NCI-H526 treated with DMSO at 0.1 percent for 48 hours (cell line): ENCODE measurements around the gene LRRC8C.

Experiments
- DNase-seq: peaks from one replicate; lab custom pipeline; 2025; lab: John Stamatoyannopoulos, UW

The LRRC8C gene

DNA sequence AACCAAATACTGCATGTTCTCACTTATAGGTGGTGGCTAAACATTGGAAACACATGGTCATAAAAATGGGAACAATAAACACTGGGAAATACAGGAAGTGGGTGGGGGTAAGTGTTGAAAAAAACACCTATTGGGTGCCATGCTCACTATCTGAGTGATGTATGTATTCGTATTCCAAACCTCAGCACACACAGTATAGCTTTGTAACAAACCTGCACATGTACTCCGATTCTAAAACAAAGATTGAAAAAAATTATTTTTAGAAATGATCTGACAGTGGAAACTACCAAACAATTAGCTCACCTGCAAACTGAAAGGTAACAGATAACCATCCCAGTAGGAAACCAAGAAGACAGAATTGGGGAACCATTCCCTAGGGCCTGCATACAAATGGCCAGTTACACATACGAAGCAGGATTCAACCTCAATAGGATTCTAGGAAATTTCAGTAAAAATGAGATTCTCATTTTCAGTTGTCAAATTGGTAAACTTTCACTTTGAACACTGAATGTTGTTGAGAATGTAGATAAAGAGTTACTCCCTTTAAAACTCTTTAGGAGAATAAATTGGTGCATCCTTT, 99.8 kb downstream of the LRRC8C start:
- DNase-seq, result no peak

DNA sequence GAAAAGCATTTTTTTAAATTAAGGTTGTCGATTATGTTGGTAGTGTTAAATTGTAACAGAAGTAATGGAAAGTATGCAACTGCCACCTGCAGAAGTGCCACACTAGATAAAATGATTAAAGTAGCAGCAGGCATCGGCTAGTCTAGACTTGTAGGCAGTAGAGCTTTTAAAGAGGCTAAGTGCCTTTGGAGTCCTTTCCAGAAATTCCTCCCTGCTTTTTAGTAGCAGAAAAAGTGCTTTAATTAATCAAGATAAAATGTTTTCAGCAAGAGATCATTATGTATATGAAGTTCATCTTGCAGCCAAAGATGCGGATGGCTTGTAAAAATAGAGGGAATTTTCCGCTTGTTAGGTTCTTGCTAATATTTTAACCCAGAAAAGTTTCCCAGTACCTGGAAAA, 100.8 kb downstream of the LRRC8C start:
- no peak for DNase-seq

DNA sequence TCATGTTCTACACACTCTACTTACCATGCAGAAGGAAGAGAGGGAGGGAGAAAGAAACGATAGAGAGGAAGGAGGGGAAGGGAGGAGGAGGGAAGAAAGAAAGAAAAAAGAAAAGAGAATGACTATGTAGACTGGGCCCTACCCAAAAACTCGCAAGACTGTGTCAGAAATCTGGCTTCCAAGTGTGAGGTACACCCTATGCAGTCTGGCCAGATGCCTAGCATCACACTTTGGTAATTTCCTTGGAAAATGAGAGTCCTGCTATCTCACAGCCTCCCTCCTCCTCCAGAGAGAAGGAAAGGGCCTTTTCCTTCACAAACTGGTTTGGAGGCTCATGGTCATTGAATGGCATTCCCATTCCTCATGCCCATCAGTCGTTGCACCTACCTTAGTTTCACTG, 101.5 kb downstream of the LRRC8C start:
- DNase-seq, result no peak

DNA sequence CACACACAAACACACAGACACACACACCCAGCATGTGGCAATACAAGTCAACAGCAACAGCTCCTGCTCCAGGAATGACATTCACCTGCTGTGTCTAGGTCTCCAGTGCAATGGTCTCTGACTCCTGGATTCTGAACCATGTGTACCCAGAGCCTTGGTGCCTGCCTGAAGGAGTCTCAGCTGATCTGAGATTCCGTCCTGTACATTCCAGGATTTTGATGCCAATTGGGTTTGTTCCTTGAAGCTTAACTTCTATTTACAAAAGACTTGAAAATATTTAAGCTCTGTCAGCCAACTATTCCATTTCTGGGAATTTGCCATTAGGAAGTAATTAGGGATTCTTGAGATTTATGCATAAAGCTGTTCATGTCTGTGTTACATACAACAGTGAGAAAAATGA, 102.6 kb downstream of the LRRC8C start:
- no peak for DNase-seq

DNA sequence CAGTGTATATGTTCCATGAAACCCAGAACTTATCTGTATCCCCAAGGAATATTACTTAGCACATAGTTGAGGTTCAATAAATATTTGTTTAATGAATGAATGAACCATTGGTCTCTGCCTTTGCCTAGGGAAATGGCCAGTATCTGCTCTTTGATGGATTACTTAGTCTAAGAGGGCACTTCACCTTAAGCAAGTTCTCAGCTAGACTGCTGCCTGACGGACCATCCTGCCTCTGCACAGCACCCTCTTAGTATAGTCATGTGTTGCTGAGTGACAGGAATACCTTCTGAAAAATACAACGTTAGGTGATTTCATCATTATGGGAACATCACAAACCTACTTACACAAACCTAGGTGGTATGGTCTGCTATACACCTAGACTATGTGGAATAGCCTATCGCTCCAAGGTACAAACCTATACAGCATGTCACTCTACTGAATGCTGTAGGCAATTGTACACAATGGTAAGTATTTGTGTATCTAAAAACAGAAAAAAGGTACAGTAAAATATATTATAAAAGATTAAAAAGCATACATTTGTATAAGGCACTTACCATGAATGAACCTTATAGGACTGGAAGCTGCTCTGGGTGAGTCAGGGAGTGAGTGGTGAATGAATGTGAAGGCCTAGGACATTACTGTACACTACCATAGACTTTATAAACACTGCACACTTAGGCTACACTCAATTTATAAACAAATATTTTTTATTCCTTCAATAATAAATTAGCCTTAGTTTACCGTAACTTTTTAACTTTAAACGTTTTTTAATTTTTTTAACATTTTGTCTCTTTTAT, 104.2 kb downstream of the LRRC8C start:
- no peak for DNase-seq

DNA sequence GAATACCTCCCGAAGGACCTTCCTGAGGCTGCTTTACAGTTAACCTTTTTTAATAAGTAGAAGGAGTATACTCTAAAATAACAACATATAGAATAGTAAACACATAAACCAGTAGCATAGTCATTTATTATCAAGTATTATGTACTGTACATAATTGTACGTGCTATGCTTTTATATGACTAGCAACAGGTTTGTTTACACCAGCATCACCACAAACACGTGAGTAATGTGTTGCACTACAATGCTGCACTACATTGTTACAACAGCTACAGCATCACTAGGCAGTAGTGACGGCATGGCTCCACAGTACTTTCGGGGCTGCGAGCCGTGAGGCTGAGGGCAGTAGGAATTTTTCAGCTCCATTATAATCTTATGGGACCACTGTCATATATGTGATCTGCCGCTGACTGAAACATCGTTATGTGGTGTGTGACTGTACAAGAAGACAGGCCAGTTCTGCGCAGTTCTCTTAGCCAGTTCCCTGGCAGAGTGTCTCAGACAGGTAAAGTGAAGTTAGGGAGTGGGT, 105.1 kb downstream of the LRRC8C start:
- no peak for DNase-seq

DNA sequence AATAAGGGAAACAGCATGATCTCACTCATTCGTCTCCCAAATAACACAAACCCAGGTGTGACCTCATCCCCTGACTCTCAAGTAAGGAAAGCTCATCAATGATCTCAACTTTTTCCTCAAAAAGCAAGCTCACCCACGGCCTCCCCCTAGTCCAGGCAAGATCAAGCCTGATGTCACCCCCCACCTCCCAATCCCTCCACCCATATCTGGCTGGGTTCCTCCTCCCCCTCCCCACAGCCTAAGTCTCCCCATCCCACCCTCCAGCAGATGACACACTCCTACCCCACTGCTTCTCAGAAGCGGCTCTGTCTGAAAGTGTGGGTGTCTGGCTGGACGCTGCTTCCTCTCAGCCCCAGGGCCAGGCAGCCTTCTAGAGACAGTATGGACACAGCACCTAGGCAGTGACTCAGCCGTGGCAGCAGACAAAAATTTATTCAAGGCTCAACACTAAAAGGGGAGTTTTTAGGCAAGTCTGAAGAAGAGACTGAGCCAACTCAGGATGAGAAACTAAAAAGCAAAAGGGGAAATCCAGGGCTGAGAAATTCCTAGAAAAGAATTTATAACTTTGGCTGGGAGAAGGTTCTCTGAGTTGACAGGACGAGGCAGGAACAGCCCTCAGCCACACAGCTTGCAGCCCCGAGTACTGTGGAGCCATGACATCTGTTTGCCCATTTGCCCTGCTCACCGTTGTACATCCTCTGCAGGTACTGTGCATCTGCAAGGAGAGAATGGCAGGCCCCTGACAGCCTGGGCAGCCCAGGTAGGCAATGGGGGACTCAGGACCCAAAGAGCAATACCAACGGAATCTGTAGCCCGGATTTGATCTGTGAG, 106.3 kb downstream of the LRRC8C start:
- DNase-seq, result no peak

DNA sequence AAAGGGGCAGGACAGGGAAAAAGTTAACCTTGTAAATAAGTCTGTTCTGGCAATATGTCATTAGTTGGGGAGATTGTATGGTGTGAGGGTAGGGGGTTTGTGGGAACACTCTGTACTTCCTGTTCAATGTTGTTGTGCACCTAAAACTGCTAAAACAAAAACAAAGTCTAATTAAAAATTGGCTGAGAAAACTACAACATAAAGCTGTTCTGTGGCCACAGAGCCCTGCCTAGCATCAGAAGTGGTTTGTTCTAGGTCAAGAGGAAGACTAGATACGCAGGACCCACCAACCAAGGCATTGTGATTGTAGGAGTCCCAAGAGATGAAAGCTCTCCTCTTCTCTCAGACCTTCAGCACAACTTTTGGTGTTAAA, 106.9 kb downstream of the LRRC8C start:
- DNase-seq, result no peak

DNA sequence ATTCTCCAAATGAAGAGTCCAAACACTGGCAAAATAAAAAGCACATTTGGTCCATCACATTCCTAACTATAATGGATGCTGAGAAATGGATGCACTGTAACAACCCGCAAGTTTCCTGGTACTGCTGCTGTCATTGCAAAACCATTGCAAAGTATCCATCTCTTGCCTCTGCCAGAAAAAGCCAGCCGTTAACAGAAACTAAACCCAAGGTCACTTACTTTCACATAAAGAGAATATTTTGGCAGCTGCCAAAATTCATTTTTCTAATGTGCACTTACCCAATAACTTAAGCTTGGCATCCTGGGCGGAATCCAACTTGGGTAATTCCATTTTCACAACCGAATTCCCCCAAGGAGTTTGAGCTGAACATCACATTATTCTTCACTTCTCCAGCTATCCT, 110.9 kb downstream of the LRRC8C start:
- DNase-seq, result no peak

DNA sequence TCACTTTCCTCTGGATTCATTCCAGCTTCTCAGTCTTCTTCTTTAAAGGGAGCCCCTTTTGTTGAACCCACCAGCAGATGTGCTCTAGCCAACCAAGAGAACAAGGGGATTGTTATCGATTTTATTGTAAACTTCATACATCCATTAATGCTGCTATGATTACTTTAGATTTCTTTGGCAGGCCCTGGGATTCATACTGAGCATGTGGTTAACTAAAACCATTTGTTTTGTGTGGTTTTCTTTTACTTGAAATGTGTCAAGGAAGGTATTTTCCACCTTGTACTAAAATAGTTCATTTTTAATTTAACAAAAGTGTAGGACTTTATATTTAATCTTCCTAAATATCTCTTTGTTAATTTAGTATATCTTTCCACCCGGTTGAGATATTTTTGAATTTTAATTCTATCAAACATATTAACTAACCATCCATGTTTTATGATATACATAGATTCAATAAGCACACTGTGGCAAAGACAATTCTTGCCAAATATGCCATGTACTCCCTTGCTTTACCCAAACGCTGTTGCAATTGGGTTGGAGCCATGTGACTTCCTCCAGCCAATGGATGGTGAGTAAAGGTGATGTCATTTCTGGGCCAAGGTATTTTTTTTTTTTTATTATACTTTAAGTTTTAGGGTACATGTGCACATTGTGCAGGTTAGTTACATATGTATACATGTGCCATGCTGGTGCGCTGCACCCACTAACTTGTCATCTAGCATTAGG, 113.7 kb downstream of the LRRC8C start:
- no peak for DNase-seq

DNA sequence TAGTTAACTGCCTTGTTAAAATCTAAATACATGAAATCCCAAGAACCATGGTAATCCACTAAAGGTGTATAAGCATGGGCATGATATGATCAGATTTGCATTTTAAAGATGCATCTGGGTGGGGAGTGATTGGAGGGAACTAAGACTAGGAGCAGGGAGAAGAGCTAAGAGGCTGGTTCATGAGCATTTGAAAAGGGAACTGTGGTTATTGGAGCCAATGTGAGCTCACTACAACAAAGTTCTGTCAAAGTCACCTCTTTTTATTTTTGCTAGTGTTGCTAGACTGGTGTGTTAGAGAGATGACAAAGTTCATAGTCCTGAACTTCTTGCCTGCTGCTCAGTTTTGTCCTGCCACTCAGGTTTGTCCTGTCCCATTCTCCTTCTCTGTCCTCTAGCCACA, 120.8 kb downstream of the LRRC8C start:
- DNase-seq, result no peak

DNA sequence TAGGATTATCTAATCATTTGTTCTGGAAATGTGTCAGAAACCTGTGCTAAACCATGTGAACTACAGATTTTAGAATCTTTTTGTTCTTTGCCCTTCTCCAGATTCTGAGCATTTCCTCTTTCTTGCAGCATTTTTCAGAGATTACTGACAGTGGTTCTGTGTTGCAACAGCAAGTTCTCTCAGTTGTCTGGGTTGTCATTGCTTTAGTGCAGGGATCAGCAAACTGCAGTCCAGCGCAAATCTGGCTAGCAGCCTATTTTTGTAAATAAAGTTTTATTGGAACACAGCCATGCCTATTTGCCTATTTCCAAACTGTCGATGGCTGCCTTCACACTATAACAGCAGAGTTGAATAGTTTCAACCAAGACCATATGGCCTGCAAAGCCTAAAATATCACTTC, 121.6 kb downstream of the LRRC8C start:
- DNase-seq, result no peak

DNA sequence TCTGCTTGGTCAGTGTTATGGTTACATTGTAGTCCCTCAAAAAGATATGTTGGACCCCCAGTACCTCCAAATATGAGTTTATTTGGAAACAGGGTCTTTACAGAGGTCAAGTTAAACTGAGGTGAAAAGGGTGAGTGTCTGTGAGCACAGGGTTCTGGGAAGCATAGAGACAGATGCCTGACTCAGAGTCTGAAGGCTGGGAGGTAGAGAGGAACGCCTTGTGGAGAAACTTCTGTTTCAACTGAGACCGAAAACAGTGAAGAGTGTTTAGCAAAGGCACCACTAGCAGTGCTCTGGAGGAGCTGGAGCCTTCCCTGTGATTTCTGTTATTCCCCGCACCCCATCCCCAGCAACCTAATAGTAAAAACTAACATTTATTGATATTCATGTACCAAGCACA, 122.7 kb downstream of the LRRC8C start:
- no peak for DNase-seq

DNA sequence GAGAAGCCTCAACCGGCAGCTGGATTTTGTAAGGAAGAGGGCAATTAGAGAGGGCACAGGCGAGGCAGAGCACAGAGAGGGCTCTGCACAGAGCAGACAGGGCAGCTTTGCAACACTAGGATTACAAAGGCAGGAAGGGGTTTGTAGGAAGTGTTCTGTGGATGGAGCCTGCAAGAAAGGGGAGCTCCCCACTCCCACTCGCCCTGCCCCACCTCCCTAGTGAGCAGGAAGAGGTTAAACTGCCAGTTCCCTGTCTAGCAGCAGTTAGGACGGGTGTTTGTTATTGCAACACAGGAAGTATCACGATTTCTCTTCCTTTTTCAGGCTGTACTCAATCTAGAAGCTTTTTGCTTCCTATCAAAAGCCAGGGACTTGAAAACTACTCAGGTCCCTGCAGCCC, 124.6 kb downstream of the LRRC8C start:
- DNase-seq, result no peak

DNA sequence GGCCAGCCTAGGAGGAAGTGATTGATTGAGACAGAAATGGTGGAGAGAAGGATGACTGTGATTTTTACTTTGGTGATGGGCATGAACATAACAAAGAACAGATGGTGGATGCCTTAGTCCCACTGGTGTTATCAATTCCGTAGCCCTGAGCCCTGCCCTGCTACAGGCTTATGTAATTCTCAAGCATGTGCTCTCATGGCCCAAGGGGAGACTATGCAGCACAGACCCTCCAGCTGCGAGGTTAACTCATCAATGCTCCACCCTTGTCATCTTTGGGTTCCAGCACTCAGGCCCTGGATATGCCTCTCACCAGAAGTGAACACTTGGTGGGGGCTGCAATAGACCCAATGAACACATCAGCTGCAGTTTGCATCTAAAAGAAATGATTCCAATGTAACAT, 125.2 kb downstream of the LRRC8C start:
- no peak for DNase-seq

DNA sequence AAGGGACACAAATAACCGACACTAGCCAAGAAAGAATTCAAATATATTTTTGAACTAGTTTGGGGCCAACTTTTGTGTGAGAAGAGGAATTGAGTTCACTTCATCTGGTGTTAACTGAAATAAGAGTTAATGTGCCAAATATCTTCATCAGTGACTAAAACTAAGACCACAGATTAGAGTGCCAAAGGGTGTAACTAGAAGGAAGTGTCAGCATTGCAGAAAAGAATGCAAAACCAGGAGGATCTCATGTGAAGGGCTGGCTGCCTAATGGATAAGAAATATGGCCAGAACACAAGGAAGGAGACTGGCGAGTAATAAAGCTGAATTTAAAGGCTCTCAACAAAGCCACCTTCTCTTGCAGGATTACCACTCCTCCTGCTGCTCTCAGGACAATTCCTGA, 126.1 kb downstream of the LRRC8C start:
- DNase-seq, result no peak

DNA sequence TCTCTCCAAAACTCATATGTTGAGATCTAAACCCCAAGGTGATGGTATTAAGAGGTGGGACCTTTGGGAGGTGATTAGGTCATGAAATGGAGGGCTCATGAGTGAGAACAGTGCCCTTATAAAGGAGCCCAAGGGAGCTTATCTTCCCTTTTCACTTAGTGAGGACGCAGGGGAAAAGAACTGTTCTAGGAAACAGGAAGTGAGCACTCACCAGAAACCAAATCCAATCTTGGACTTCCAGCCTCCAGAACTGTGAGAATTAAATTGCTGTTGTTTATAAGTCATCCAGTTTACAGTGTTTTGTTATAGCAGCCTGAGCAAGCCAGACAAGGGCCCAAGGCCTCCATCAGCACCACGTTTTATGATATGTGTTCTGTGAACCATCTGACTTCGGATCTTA, 127.6 kb downstream of the LRRC8C start:
- no peak for DNase-seq

DNA sequence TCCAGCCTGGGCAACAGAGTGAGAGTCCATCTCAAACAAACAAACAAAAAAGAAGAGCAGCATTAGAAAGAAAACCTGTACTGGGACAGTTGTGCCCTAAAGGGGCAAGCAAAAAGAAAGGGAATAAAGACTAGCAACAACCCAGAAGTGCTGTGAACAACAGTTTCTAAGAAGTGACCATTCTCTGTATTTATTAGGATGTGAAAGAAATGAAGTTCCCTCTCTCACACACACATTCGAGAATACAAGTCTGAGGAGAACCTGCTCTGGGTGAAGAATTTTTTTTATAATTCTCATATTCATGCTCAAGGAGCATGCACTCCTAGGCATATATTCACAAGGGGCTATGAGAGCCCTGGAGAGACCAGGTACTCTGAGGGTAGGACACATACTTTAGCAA, 128.4 kb downstream of the LRRC8C start:
- DNase-seq, result no peak

DNA sequence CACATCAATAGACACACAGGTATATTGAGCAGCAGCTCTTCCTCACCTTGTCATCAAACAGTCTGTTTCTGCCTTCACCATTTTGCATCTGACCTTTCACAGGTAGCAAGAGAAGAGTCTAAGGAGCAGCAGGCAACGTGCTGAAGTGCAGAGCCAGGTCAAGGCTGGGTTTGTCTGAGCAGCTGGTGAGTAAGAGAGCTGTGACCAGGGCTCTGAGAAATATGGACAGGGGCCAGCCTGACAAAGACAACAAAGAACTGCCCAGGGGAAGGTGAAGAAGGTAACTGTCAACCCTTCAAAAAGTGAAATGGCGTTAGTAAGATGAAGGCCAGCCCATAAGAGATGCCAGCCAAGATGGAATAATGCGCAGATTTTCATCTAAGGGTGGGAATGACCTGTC, 129.0 kb downstream of the LRRC8C start:
- DNase-seq, result no peak

DNA sequence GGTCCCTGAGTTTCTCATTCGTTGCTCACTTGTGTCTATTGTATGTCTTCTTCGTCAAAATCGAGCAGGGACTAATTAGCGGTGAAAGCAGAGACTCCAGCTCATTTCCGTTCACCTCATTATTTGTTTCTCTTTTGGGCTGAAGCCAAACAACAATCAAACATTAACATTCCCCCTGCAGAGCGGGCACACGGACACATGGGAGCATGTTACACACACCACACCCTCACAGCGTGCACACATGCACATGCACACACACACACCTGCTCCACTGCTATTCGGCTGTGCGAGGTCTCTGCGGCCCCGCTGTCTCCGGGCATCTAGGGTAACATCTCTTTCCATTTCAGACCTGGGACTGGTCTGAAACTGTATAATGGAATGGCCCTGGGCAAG, 129.5 kb downstream of the LRRC8C start:
- DNase-seq, result peak; percentile 68

DNA sequence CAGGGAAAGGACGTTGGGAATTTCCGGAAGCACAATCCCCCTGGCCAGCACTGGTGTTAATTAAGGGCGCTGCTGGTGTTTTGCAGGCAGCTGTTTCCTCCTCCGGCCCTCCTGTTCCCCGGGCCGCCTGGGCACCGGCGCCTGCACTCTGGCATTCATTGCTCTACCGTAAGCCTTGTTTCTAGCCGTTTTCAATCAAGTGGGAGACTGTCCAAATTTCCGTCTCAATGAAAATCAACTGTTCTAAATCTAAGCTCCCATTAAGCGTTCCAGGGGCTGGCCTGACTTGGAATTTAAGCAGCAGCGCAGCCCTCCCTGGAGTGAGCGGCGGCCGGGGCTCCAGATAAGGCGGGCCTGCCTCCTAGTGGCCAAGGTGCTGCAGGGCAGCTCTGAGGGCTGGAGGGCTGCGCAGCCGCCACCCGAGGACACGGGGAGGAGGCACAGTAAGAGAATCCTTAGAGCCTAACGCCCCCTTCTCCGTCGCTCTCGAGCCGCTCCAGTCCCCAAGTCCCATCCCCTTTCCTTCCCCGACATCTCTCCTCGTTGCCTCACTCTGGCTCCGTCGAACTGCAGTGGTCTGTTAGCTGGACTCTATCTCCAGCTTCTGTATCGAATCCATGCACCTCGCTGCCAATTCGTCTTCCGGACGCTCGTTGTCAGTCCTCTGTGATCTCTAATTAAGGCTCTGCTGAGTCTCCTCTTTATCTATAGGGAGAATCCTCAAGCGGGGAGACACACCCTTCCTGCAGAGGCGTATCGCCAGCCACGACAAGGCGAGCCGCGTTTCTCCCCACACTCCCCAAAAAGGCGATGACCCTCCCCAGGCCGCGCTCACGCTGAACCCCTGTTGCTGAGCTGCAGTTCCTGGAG, 130.1 kb downstream of the LRRC8C start:
- peak; percentile 73 for DNase-seq
